ENCODE results near the gene SDCBP2.
"Not testable (repeated sequence)": the region's sequence is repeated elsewhere in the genome, so short reads cannot be mapped to it uniquely, and the experiment has no call there.

SDCBP2 gene

GRCh38 chr20:1363522-1363921 is 34.6 kb upstream of the SDCBP2 start:
- DNase-seq, result no peak
- in situ Hi-C loops (cut with HindIII; ENCODE audit: low pct_ligation_motif_present, low pct_unique_long_range_greater_than_20kb, low sequenced_read_pairs), result no loop called here

- in situ Hi-C loops (cut with HindIII; ENCODE audit: low pct_ligation_motif_present, low pct_unique_long_range_greater_than_20kb, low sequenced_read_pairs), result no loop called here
- DNase-seq, result no peak
Observed at GRCh38 chr20:1362484-1362883, 33.5 kb upstream of the SDCBP2 start.

- in situ Hi-C loops (cut with HindIII; ENCODE audit: low pct_ligation_motif_present, low pct_unique_long_range_greater_than_20kb, low sequenced_read_pairs), result no loop called here
- no peak for DNase-seq
Observed at GRCh38 chr20:1360094-1360846, 31.3 kb upstream of the SDCBP2 start.

- in situ Hi-C loops (cut with HindIII; ENCODE audit: low pct_ligation_motif_present, low pct_unique_long_range_greater_than_20kb, low sequenced_read_pairs), result no loop called here
- DNase-seq, result peak; percentile 22
Observed at GRCh38 chr20:1357921-1358671, 29.2 kb upstream of the SDCBP2 start.

GRCh38 chr20:1353956-1354355 is 25.0 kb upstream of the SDCBP2 start:
- DNase-seq, result no peak
- in situ Hi-C loops (cut with HindIII; ENCODE audit: low pct_ligation_motif_present, low pct_unique_long_range_greater_than_20kb, low sequenced_read_pairs), result no loop called here

- in situ Hi-C loops (cut with HindIII; ENCODE audit: low pct_ligation_motif_present, low pct_unique_long_range_greater_than_20kb, low sequenced_read_pairs), result no loop called here
- no peak for DNase-seq
Observed at GRCh38 chr20:1346315-1346969, 17.5 kb upstream of the SDCBP2 start.

- DNase-seq, result no peak
- in situ Hi-C loops (cut with HindIII; ENCODE audit: low pct_ligation_motif_present, low pct_unique_long_range_greater_than_20kb, low sequenced_read_pairs), result no loop called here
Observed at GRCh38 chr20:1345756-1346093, 16.8 kb upstream of the SDCBP2 start.

- no peak for DNase-seq
- in situ Hi-C loops (cut with HindIII; ENCODE audit: low pct_ligation_motif_present, low pct_unique_long_range_greater_than_20kb, low sequenced_read_pairs), result no loop called here
Observed at GRCh38 chr20:1345030-1345755, 16.3 kb upstream of the SDCBP2 start.

GRCh38 chr20:1343446-1344124 is 14.6 kb upstream of the SDCBP2 start:
- in situ Hi-C loops (cut with HindIII; ENCODE audit: low pct_ligation_motif_present, low pct_unique_long_range_greater_than_20kb, low sequenced_read_pairs); DNase-seq: not testable (repeated sequence)

GRCh38 chr20:1341561-1342265 is 12.8 kb upstream of the SDCBP2 start:
- DNase-seq, result no peak

GRCh38 chr20:1338801-1339200 is 9.9 kb upstream of the SDCBP2 start:
- no peak for DNase-seq
- in situ Hi-C loops (cut with HindIII; ENCODE audit: low pct_ligation_motif_present, low pct_unique_long_range_greater_than_20kb, low sequenced_read_pairs), result no loop called here

More at GRCh38 chr20:1341561-1342265, 12.8 kb upstream of the SDCBP2 start:
- in situ Hi-C loops (cut with HindIII; ENCODE audit: low pct_ligation_motif_present, low pct_unique_long_range_greater_than_20kb, low sequenced_read_pairs), result no loop called here

- in situ Hi-C loops (cut with HindIII; ENCODE audit: low pct_ligation_motif_present, low pct_unique_long_range_greater_than_20kb, low sequenced_read_pairs), result no loop called here
- no peak for DNase-seq
Observed at GRCh38 chr20:1338096-1338495, 9.2 kb upstream of the SDCBP2 start.

- in situ Hi-C loops (cut with HindIII; ENCODE audit: low pct_ligation_motif_present, low pct_unique_long_range_greater_than_20kb, low sequenced_read_pairs), result no loop called here
- no peak for DNase-seq
Observed at GRCh38 chr20:1337441-1337840, 8.5 kb upstream of the SDCBP2 start.

- in situ Hi-C loops (cut with HindIII; ENCODE audit: low pct_ligation_motif_present, low pct_unique_long_range_greater_than_20kb, low sequenced_read_pairs), result no loop called here
- DNase-seq, result no peak
Observed at GRCh38 chr20:1336699-1337367, 7.9 kb upstream of the SDCBP2 start.

- DNase-seq, result no peak
- in situ Hi-C loops (cut with HindIII; ENCODE audit: low pct_ligation_motif_present, low pct_unique_long_range_greater_than_20kb, low sequenced_read_pairs), result no loop called here
Observed at GRCh38 chr20:1335961-1336698, 7.2 kb upstream of the SDCBP2 start.

GRCh38 chr20:1334761-1335160 is 5.8 kb upstream of the SDCBP2 start:
- DNase-seq, result no peak
- in situ Hi-C loops (cut with HindIII; ENCODE audit: low pct_ligation_motif_present, low pct_unique_long_range_greater_than_20kb, low sequenced_read_pairs), result no loop called here

GRCh38 chr20:1334370-1334731 is 5.4 kb upstream of the SDCBP2 start:
- no peak for DNase-seq
- in situ Hi-C loops (cut with HindIII; ENCODE audit: low pct_ligation_motif_present, low pct_unique_long_range_greater_than_20kb, low sequenced_read_pairs), result no loop called here
